Measurements from ENCODE around the gene ARX. TPM values are rescaled to one million over a fixed set of nuclear protein-coding genes. Genes with fewer than 3 reads are reported as not detected.

Gene ARX
- total RNA-seq, 1 experiment from 2014 or later: 0.24 TPM

- Histone ChIP-seq H4K8ac (replicated peaks; ENCODE audit: insufficient read length, low read depth, low read length) (no peak overlapping the region), H2BK12ac (ENCODE audit: insufficient read length, low read depth, low read length) (no peak overlapping the region), H2BK15ac (ENCODE audit: low read depth, low read length) (no peak overlapping the region), H2AK5ac (ENCODE audit: insufficient read length, low read length) (no peak overlapping the region), H3K4ac (ENCODE audit: low read depth, low read length) (no peak overlapping the region), H3K23ac (ENCODE audit: insufficient read length, low read depth, low read length) (no peak overlapping the region), H3K79me2 (ENCODE audit: insufficient read depth, low read length) (no peaks in the 10 kb centered on the region), H3K79me1 (ENCODE audit: insufficient read depth, low read depth, low read length, poor library complexity, severe bottlenecking) (no peaks in the 10 kb centered on the region), H2AFZ (ENCODE audit: low read length) (no peak overlapping the region), H3K4me1 (ENCODE audit: insufficient read depth, low read length) (no peaks in the 10 kb centered on the region; the same call in 1 of the 2 replicates), H2BK120ac (ENCODE audit: low read depth, low read length, poor library complexity, severe bottlenecking) (no peak overlapping the region), H3T11ph (ENCODE audit: low read length) (no peak overlapping the region), H4K5ac (ENCODE audit: insufficient read length, low read depth, low read length) (no peak overlapping the region), H3K18ac (ENCODE audit: insufficient read length, low read depth, low read length) (no peak overlapping the region), H4K20me1 (ENCODE audit: control insufficient read depth, insufficient read depth, insufficient read length) (no peaks in the 10 kb centered on the region), H3K14ac (ENCODE audit: insufficient read depth, low read length) (no peak overlapping the region), H2BK20ac (ENCODE audit: low read depth, low read length, poor library complexity, severe bottlenecking) (no peak overlapping the region), H3K27me3 (ENCODE audit: insufficient read depth, low read length) (peaks cover 96% of the 10 kb centered on the region), H2BK5ac (ENCODE audit: insufficient read length, low read length) (no peak overlapping the region), H3K23me2 (ENCODE audit: insufficient read length, low read depth, low read length, poor library complexity, severe bottlenecking) (peaks cover 21% of the 10 kb centered on the region), H3K9ac (ENCODE audit: extremely low read depth, insufficient read length, low read length) (no peak overlapping the region), H3K56ac (ENCODE audit: insufficient read length, low read depth, low read length) (no peak overlapping the region), H3K9me3 (ENCODE audit: control insufficient read depth, low read depth, low read length) (no peaks in the 10 kb centered on the region), H3K4me2 (ENCODE audit: insufficient read depth, insufficient read length, low read length) (no peak overlapping the region), H4K91ac (ENCODE audit: insufficient read length, low read depth, low read length) (no peak overlapping the region), H3K27ac (ENCODE audit: insufficient read length, low read depth, low read length) (no peak overlapping the region)
- Mint-ChIP-seq H3K27ac (no peak overlapping the region; a peak in 1 of 7 replicates), H3K9me3 (peaks cover 6 to 11% of the 10 kb centered on the region in 2 experiments; a peak in 3 of 5 replicates), H3K4me1 (peaks cover 33 to 70% of the 10 kb centered on the region in 2 experiments), H3K36me3 (ENCODE audit: insufficient read depth in 1 of 3, low read depth in 3 of 3) (peaks cover 0 to 6% (median 0%) of the 10 kb centered on the region in 3 experiments; a peak in 2 of 7 replicates), H3K27me3 (ENCODE audit: low read depth) (peaks cover 98% of the 10 kb centered on the region), H3K4me3 (no peak overlapping the region)
- TF ChIP-seq CTCF (conservative IDR thresholded peaks at IDR 0.05): no peak
- no CpG with 5 or more reads among the region's 7 CpGs for WGBS (ENCODE audit: extremely low coverage, insufficient read length, low lambda C conversion rate)
- no peak for DNase-seq
Observed at GRCh38 chrX:25009407-25009806, 6.4 kb downstream of the ARX start.
